H1 (cell line): ENCODE data around the gene RUFY1. TPM values are rescaled to one million over a fixed set of nuclear protein-coding genes. Genes with fewer than 3 reads are reported as not detected.
A peak's percentile ranks its signal among the peaks of the same experiment; 100 is the strongest.

Experiments used
- CTCF ChIA-PET: fragments of 300-600 bp; sonication (Branson Sonifier 250); formaldehyde crosslinking; loops from one replicate; lab custom pipeline; 2021; ENCODE audit not compliant: partially characterized antibody; lab: Charles Lee
- POLR2A ChIA-PET: fragments of 300-600 bp; sonication (Branson Sonifier 250); formaldehyde crosslinking; loops from one replicate; lab custom pipeline; 2021; ENCODE audit warnings: inconsistent platforms; ENCODE audit not compliant: partially characterized antibody; lab: Charles Lee
- DNase-seq, 2 experiments: peaks; one replicate each; pipeline versions ENCODE4 v3.0.0 to v3.0.0-alpha.2; 2010 to 2022; ENCODE audit warnings: low spot score in 2 of 2, low read depth in 1 of 2, mixed read lengths in 1 of 2
- FAIRE-seq: peaks from 2 replicates; lab custom pipeline; 2011; peaks lifted over from hg19 to GRCh38; lab: Jason Lieb, UNC
- H2AFZ ChIP-seq: 2 replicates; pipeline ENCODE4 v1.8.1; 2012; ENCODE audit warnings: low read length, inconsistent platforms
- H2AK5ac ChIP-seq: 2 replicates; pipeline ENCODE4 v1.6.1; 2013; ENCODE audit warnings: low read depth, low read length
- H2BK120ac ChIP-seq: replicated peaks from 2 replicates; pipeline ENCODE3; 2013; ENCODE audit warnings: low read depth, low read length, inconsistent platforms
- H2BK12ac ChIP-seq: 2 replicates; pipeline ENCODE4 v1.6.1; 2013; ENCODE audit warnings: low read depth, low read length
- H2BK15ac ChIP-seq: 2 replicates; pipeline ENCODE4 v1.6.1; 2013; ENCODE audit warnings: low read length
- H2BK20ac ChIP-seq: 2 replicates; pipeline ENCODE4 v1.6.1; 2013; ENCODE audit warnings: low read length
- H2BK5ac ChIP-seq: 2 replicates; pipeline ENCODE4 v1.6.1; 2013; ENCODE audit warnings: low read depth, low read length
- H3K14ac ChIP-seq: 2 replicates; pipeline ENCODE4 v1.6.1; 2013; ENCODE audit warnings: inconsistent platforms; ENCODE audit not compliant: insufficient read length
- H3K18ac ChIP-seq: 2 replicates; pipeline ENCODE4 v1.6.1; 2013; ENCODE audit warnings: low read length; ENCODE audit errors: extremely low read depth
- H3K23ac ChIP-seq: 2 replicates; pipeline ENCODE4 v1.6.1; 2013; ENCODE audit warnings: inconsistent platforms; ENCODE audit not compliant: insufficient read length
- H3K23me2 ChIP-seq: 2 replicates; pipeline ENCODE4 v1.6.1; 2013; ENCODE audit warnings: low read depth, low read length
- H3K27ac ChIP-seq: 2 replicates; pipeline ENCODE4 v1.6.1; 2011; ENCODE audit warnings: low read depth, low read length, inconsistent platforms
- H3K27me3 ChIP-seq, 4 experiments: replicated peaks in 1 of 4; 1 replicate in 1 of 4; 2 replicates in 3 of 4; pipeline versions ENCODE4 v1.6.1 to v1.8.1; 2011 to 2013; ENCODE audit warnings: low read length in 3 of 4, mild to moderate bottlenecking in 3 of 4, inconsistent platforms in 2 of 4, mixed read lengths in 2 of 4, moderate library complexity in 1 of 4; ENCODE audit not compliant: control insufficient read depth in 3 of 4, insufficient read depth in 3 of 4; ENCODE audit errors: extremely low read depth in 1 of 4
- H3K36me3 ChIP-seq, 4 experiments: 2 replicates each; pipeline versions ENCODE4 v1.6.1 to v1.8.1; 2011 to 2013; ENCODE audit warnings: mild to moderate bottlenecking in 4 of 4, low read length in 3 of 4, moderate library complexity in 2 of 4, control low read depth in 1 of 4, inconsistent platforms in 1 of 4; ENCODE audit not compliant: insufficient read depth in 4 of 4, control insufficient read depth in 2 of 4
- H3K4ac ChIP-seq: replicated peaks from 2 replicates; pipeline ENCODE3; 2013; ENCODE audit warnings: low read length, low read depth, mixed read lengths, inconsistent platforms; ENCODE audit not compliant: insufficient read length
- H3K4me1 ChIP-seq, 4 experiments: replicated peaks in 1 of 4; 1 replicate in 1 of 4; 2 replicates in 3 of 4; pipeline versions ENCODE4 v1.6.1 to v1.8.1; 2011 to 2013; ENCODE audit warnings: low read length in 3 of 4, inconsistent platforms in 2 of 4, mixed read lengths in 1 of 4; ENCODE audit not compliant: insufficient read depth in 4 of 4, control insufficient read depth in 3 of 4
- H3K4me2 ChIP-seq, 2 experiments: 2 replicates each; pipeline versions ENCODE4 v1.6.1 to v1.8.1; 2011 to 2013; ENCODE audit warnings: low read depth in 2 of 2, low read length in 2 of 2, control low read depth in 1 of 2, inconsistent platforms in 1 of 2, mild to moderate bottlenecking in 1 of 2; ENCODE audit not compliant: insufficient read depth in 1 of 2
- H3K4me3 ChIP-seq, 4 experiments: fragments of 200-600, 300-600 bp in 1 of 4; sonication (generic), shearing (Covaris generic), sonication (Bioruptor Twin) in 1 of 4; 2 replicates each; pipeline versions ENCODE4 v1.5.1 to v1.8.1; 2011 to 2016; ENCODE audit warnings: low read length in 4 of 4, low read depth in 3 of 4, control low read depth in 2 of 4, inconsistent platforms in 2 of 4, mild to moderate bottlenecking in 2 of 4, mixed read lengths in 1 of 4, moderate library complexity in 1 of 4; ENCODE audit not compliant: insufficient read depth in 2 of 4; ENCODE audit errors: extremely low read depth in 1 of 4
- H3K56ac ChIP-seq: replicated peaks from 2 replicates; pipeline ENCODE3; 2013; ENCODE audit warnings: low read depth, mild to moderate bottlenecking, mixed read lengths, low read length, inconsistent platforms; ENCODE audit not compliant: insufficient read length
- H3K79me1 ChIP-seq: 2 replicates; pipeline ENCODE4 v1.6.1; 2013; ENCODE audit warnings: low read depth, low read length, control low read depth
- H3K79me2 ChIP-seq, 2 experiments: 2 replicates each; pipeline versions ENCODE4 v1.6.1 to v1.8.1; 2012 to 2013; ENCODE audit warnings: low read length in 2 of 2, mild to moderate bottlenecking in 2 of 2, inconsistent platforms in 1 of 2; ENCODE audit not compliant: insufficient read depth in 2 of 2, control insufficient read depth in 1 of 2
- H3K9ac ChIP-seq, 4 experiments: replicated peaks in 1 of 4; 1 replicate in 1 of 4; 2 replicates in 3 of 4; pipeline versions ENCODE4 v1.6.1 to v1.8.1; 2011 to 2013; ENCODE audit warnings: low read depth in 3 of 4, low read length in 3 of 4, control low read depth in 2 of 4, mild to moderate bottlenecking in 2 of 4, moderate library complexity in 2 of 4, inconsistent platforms in 1 of 4; ENCODE audit errors: extremely low read depth in 1 of 4
- H3K9me3 ChIP-seq, 2 experiments: 2 replicates each; pipeline versions ENCODE4 v1.6.1 to v1.8.1; 2012 to 2013; ENCODE audit warnings: mild to moderate bottlenecking in 2 of 2, moderate library complexity in 2 of 2, control low read depth in 1 of 2, inconsistent platforms in 1 of 2, low read depth in 1 of 2, low read length in 1 of 2, mixed read lengths in 1 of 2; ENCODE audit not compliant: insufficient read depth in 2 of 2
- H4K20me1 ChIP-seq, 2 experiments: replicated peaks in 1 of 2; 2 replicates each; pipeline versions ENCODE3 to v1.8.1; 2011 to 2013; ENCODE audit warnings: inconsistent platforms in 2 of 2, low read length in 2 of 2, mild to moderate bottlenecking in 1 of 2; ENCODE audit not compliant: insufficient read depth in 2 of 2, control insufficient read depth in 1 of 2
- H4K5ac ChIP-seq: 2 replicates; pipeline ENCODE4 v1.6.1; 2013; ENCODE audit warnings: low read length, low read depth, mixed read lengths, inconsistent platforms; ENCODE audit not compliant: insufficient read length
- H4K8ac ChIP-seq: 2 replicates; pipeline ENCODE4 v1.8.0; 2013; ENCODE audit warnings: mild to moderate bottlenecking, moderate library complexity, low read length, inconsistent platforms; ENCODE audit not compliant: insufficient read depth; ENCODE audit errors: extremely low read depth
- H4K91ac ChIP-seq: replicated peaks from 2 replicates; pipeline ENCODE3; 2013; ENCODE audit warnings: low read length, mixed read lengths, inconsistent platforms; ENCODE audit not compliant: insufficient read length
- CHD1 ChIP-seq: IDR thresholded peaks from 2 replicates; pipeline ENCODE4 v1.6.1; 2012; ENCODE audit warnings: low read depth, low read length, improper control_type of control experiment
- GABPA ChIP-seq: IDR thresholded peaks from 2 replicates; pipeline ENCODE4 v1.6.1; 2011; ENCODE audit warnings: mild to moderate bottlenecking, low read length, moderate library complexity, borderline replicate concordance; ENCODE audit not compliant: insufficient read depth
- KDM4A ChIP-seq: IDR thresholded peaks from one replicate; pipeline ENCODE4 v1.7.1; 2012; ENCODE audit warnings: low read depth, mild to moderate bottlenecking, moderate library complexity, low read length, inconsistent platforms; ENCODE audit not compliant: severe bottlenecking
- POLR2A ChIP-seq, 2 experiments: IDR thresholded peaks; 1 replicate in 1 of 2; 2 replicates in 1 of 2; pipeline ENCODE4 v1.6.1; 2011; ENCODE audit warnings: low read depth in 2 of 2, low read length in 2 of 2, mild to moderate bottlenecking in 2 of 2; ENCODE audit errors: control extremely low read depth in 1 of 2
- POLR2AphosphoS5 ChIP-seq: IDR thresholded peaks from 2 replicates; pipeline ENCODE4 v1.6.1; 2011; ENCODE audit warnings: low read depth, low read length
- TCF12 ChIP-seq: IDR thresholded peaks from 2 replicates; pipeline ENCODE4 v1.6.1; 2011; ENCODE audit warnings: low read depth, mild to moderate bottlenecking, low read length
- WGBS, 2 experiments: shearing (Covaris generic) in 1 of 2; methylation state at CpG; one replicate each; pipeline versions ENCODE4 v1.1.6 to v1.1.7; 2013 to 2015; ENCODE audit warnings: low lambda C conversion rate in 2 of 2, mixed read lengths in 2 of 2, inconsistent platforms in 1 of 2, low coverage in 1 of 2, missing lambda C conversion rate in 1 of 2; ENCODE audit not compliant: insufficient replicate concordance in 2 of 2, insufficient coverage in 1 of 2, insufficient read length in 1 of 2; ENCODE audit errors: extremely low coverage in 1 of 2, missing lambda C conversion rate in 1 of 2; 5-methylcytosine and 5-hydroxymethylcytosine counted together
- polyA plus RNA-seq, 7 experiments: library from polyadenylated mRNA; depleted of rRNA in 3 of 7; stranded (reverse) in 5 of 7; unstranded in 2 of 7; fragments of >200 nt in 5 of 7; fragments of 200-250 nt in 2 of 7; gene quantifications; 1 replicate in 5 of 7; 2 replicates in 1 of 7; 4 replicates in 1 of 7; pipeline versions ENCODE4 v1.2.1 to v1.2.3, GENCODE V29; 2011 to 2013; ENCODE audit warnings: missing spikeins in 2 of 7, mixed read lengths in 2 of 7
- total RNA-seq: library from RNA; stranded (reverse); fragmentation: NEBNext Ultra II Directional; extraction: Animal tissue kit (Norgen Biotek cat#: 25700); gene quantifications from 2 replicates; pipeline ENCODE4 v1.2.1, GENCODE V29; 2021

RUFY1 gene
- total and polyA plus RNA-seq, 2 of the 8 experiments (the other 6 are each of a cell fraction or from before 2014, with no cell fraction given) = 22.4 to 29.5 TPM

- no peak overlapping the region for H3K27ac ChIP-seq
- H3K36me3 ChIP-seq = peaks cover 25 to 75% (median 42%) of the 10 kb centered on the region in 4 experiments
- WGBS, 2 experiments = 92% methylated on average over 5 of the region's 5 CpGs; no CpG with 5 or more reads in 1 of the 2 experiments
Observed at GRCh38 chr5:179608131-179608581, 57.8 kb downstream of the RUFY1 start.

More at GRCh38 chr5:179608131-179608581, 57.8 kb downstream of the RUFY1 start:
- FAIRE-seq = no peak
- Histone ChIP-seq H3K23me2 (no peaks in the 10 kb centered on the region), H3K4ac (no peak overlapping the region), H3K23ac (no peak overlapping the region), H3K14ac (no peak overlapping the region), H3K18ac (no peak overlapping the region), H3K79me2 (no peaks in the 10 kb centered on the region), H3K9me3 (no peaks in the 10 kb centered on the region), H2BK5ac (no peak overlapping the region), H3K56ac (no peak overlapping the region), H2BK15ac (no peak overlapping the region), H2AFZ (no peak overlapping the region), H3K27me3 (no peaks in the 10 kb centered on the region), H2BK20ac (no peak overlapping the region), H4K91ac (no peak overlapping the region), H4K20me1 (peaks cover 13 to 25% of the 10 kb centered on the region in 2 experiments), H4K5ac (no peak overlapping the region), H2BK120ac (no peak overlapping the region), H3K4me3 (no peak overlapping the region), H3K79me1 (peaks cover 2% of the 10 kb centered on the region; the same call in 1 of the 2 replicates), H3K4me1 (no peaks in the 10 kb centered on the region), H2AK5ac (no peak overlapping the region), H4K8ac (no peak overlapping the region), H3K9ac (no peak overlapping the region), H2BK12ac (no peak overlapping the region), H3K4me2 (no peak overlapping the region)
- no peak for TF ChIP-seq GABPA
- TF ChIP-seq POLR2AphosphoS5 = peak; percentile 90
- TF ChIP-seq CHD1 = no peak
- no peak for TF ChIP-seq KDM4A
- peak in 1 of 2 experiments; percentile 12; a peak in 2 of 3 replicates for TF ChIP-seq POLR2A (IDR thresholded peaks at IDR 0.05; ENCODE audit: control extremely low read depth in 1 of 2, low read depth in 2 of 2, low read length in 2 of 2)
- TF ChIP-seq TCF12 = no peak
- CTCF ChIA-PET = interaction anchor here (1.1 to 4.9 kb wide), 6 partner anchors 12 to 111 kb away, joined by 3 to 19 read pairs (median 8); no protein-coding TSS in a partner anchor
- POLR2A ChIA-PET = interaction anchor here (0.6 to 20.5 kb wide), 9 partner anchors 33 to 178 kb away, joined by 3 to 351 read pairs (median 3); no protein-coding TSS in a partner anchor
- no peak for DNase-seq
